ENCODE data around the gene ABCA3. TPM values are rescaled to one million over a fixed set of nuclear protein-coding genes. Genes with fewer than 3 reads are reported as not detected.

Gene ABCA3
- total RNA-seq, 1 donor from 2014 or later: 3.1 TPM

- ChIA-PET CTCF (no interaction called here), POLR2A (no interaction called here)
- Mint-ChIP-seq H3K27me3 (no peaks in the 10 kb centered on the region), H3K27ac (no peak overlapping the region), H3K9me3 (no peaks in the 10 kb centered on the region), H3K4me3 (no peak overlapping the region), H3K4me1 (no peaks in the 10 kb centered on the region), H3K36me3 (ENCODE audit: low read depth) (no peaks in the 10 kb centered on the region)
- TF ChIP-seq, protein P1, sequence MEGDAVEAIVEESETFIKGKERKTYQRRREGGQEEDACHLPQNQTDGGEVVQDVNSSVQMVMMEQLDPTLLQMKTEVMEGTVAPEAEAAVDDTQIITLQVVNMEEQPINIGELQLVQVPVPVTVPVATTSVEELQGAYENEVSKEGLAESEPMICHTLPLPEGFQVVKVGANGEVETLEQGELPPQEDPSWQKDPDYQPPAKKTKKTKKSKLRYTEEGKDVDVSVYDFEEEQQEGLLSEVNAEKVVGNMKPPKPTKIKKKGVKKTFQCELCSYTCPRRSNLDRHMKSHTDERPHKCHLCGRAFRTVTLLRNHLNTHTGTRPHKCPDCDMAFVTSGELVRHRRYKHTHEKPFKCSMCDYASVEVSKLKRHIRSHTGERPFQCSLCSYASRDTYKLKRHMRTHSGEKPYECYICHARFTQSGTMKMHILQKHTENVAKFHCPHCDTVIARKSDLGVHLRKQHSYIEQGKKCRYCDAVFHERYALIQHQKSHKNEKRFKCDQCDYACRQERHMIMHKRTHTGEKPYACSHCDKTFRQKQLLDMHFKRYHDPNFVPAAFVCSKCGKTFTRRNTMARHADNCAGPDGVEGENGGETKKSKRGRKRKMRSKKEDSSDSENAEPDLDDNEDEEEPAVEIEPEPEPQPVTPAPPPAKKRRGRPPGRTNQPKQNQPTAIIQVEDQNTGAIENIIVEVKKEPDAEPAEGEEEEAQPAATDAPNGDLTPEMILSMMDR (IDR thresholded peaks at IDR 0.05): no peak
- ATAC-seq (ENCODE audit: low read depth) (no peak), DNase-seq (no peak)
- intact Hi-C loops (cut with micrococcal nuclease): no loop called here
These were observed 48.3 kb downstream of the ABCA3 start for GRCh38 chr16:2292221-2292620.

- Mint-ChIP-seq H3K27me3 (no peaks in the 10 kb centered on the region), H3K4me3 (no peak overlapping the region), H3K9me3 (no peaks in the 10 kb centered on the region), H3K27ac (no peak overlapping the region), H3K4me1 (no peaks in the 10 kb centered on the region), H3K36me3 (ENCODE audit: low read depth) (no peaks in the 10 kb centered on the region)
- intact Hi-C loops (cut with micrococcal nuclease): no loop called here
- ATAC-seq (ENCODE audit: low read depth): no peak
- no peak for DNase-seq
- CTCF ChIA-PET: no interaction called here
- POLR2A ChIA-PET: no interaction called here
- TF ChIP-seq, protein P1 (IDR thresholded peaks at IDR 0.05): no peak
These were observed 51.2 kb downstream of the ABCA3 start for GRCh38 chr16:2289282-2289681.

GRCh38 chr16:2288726-2289125, 51.8 kb downstream of the ABCA3 start:
- ChIA-PET POLR2A (no interaction called here), CTCF (no interaction called here)
- Mint-ChIP-seq H3K36me3 (ENCODE audit: low read depth) (no peaks in the 10 kb centered on the region), H3K27me3 (no peaks in the 10 kb centered on the region), H3K27ac (no peak overlapping the region), H3K4me3 (no peak overlapping the region), H3K9me3 (no peaks in the 10 kb centered on the region), H3K4me1 (no peaks in the 10 kb centered on the region)
- ATAC-seq (ENCODE audit: low read depth): no peak
- intact Hi-C loops (cut with micrococcal nuclease): no loop called here
- TF ChIP-seq, protein P1 (IDR thresholded peaks at IDR 0.05): no peak
- DNase-seq: no peak

DNA sequence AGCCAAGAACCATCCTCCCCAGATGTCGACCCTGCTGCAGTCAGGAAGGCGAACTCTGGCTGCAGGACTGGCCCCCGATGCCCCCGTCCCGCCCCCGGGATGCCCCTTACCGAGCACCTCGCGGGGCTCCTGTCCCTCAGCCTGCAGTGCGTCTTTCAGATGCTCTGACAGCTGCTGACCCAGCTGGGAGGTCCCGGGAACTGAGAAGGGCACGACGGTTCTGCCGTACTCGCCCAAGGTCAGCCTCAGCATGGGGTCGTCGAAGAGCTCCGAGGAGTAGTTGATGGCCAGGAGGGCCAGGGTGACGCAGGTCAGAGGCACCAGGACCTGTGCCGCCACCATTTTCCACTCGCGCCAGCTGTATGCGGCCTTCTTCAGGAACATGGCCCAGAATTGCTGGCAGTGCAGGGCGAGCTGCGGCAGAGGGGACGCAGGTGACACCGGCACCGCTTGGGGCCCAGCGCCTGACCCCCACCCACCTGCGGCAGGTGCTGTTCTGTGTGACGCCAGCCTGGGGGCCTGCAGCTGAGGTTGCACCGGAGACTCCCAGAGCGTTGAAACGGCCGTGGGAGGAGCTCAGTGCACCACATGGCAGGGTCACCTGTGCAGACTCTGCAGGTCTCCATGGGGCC, 52.5 kb downstream of the ABCA3 start:
- H3K4me3 Mint-ChIP-seq: no peak overlapping the region
- CTCF ChIA-PET: no interaction called here
- intact Hi-C loops (cut with micrococcal nuclease): no loop called here
- H3K9me3 Mint-ChIP-seq: no peaks in the 10 kb centered on the region
- H3K27ac Mint-ChIP-seq: no peak overlapping the region
- H3K27me3 Mint-ChIP-seq: no peaks in the 10 kb centered on the region
- no peaks in the 10 kb centered on the region for H3K4me1 Mint-ChIP-seq
- no peaks in the 10 kb centered on the region for H3K36me3 Mint-ChIP-seq (ENCODE audit: low read depth)
- ATAC-seq (ENCODE audit: low read depth) (no peak), DNase-seq (no peak)
- POLR2A ChIA-PET: no interaction called here
- TF ChIP-seq, protein P1 (IDR thresholded peaks at IDR 0.05): no peak

GRCh38 chr16:2286550-2286949, 54.0 kb downstream of the ABCA3 start:
- no peaks in the 10 kb centered on the region for H3K9me3 Mint-ChIP-seq
- H3K27me3 Mint-ChIP-seq: no peaks in the 10 kb centered on the region
- no peak for ATAC-seq (ENCODE audit: low read depth)
- no peak overlapping the region for H3K27ac Mint-ChIP-seq
- CTCF ChIA-PET: no interaction called here
- DNase-seq: no peak
- POLR2A ChIA-PET: no interaction called here
- no peak overlapping the region for H3K4me3 Mint-ChIP-seq
- no peaks in the 10 kb centered on the region for H3K36me3 Mint-ChIP-seq (ENCODE audit: low read depth)
- no peaks in the 10 kb centered on the region for H3K4me1 Mint-ChIP-seq
- TF ChIP-seq, protein P1 (IDR thresholded peaks at IDR 0.05): no peak
- intact Hi-C loops (cut with micrococcal nuclease): no loop called here

Data from activated B cell treated with CpG ODN at 0.5 μM for 24 hours (primary cell).